Measurements from ENCODE around the gene RAPGEF2. TPM values are rescaled to one million over a fixed set of nuclear protein-coding genes. Genes with fewer than 3 reads are reported as not detected.
"Not testable (repeated sequence)": the region's sequence is repeated elsewhere in the genome, so short reads cannot be mapped to it uniquely, and the experiment has no call there.

Gene RAPGEF2, protein sequence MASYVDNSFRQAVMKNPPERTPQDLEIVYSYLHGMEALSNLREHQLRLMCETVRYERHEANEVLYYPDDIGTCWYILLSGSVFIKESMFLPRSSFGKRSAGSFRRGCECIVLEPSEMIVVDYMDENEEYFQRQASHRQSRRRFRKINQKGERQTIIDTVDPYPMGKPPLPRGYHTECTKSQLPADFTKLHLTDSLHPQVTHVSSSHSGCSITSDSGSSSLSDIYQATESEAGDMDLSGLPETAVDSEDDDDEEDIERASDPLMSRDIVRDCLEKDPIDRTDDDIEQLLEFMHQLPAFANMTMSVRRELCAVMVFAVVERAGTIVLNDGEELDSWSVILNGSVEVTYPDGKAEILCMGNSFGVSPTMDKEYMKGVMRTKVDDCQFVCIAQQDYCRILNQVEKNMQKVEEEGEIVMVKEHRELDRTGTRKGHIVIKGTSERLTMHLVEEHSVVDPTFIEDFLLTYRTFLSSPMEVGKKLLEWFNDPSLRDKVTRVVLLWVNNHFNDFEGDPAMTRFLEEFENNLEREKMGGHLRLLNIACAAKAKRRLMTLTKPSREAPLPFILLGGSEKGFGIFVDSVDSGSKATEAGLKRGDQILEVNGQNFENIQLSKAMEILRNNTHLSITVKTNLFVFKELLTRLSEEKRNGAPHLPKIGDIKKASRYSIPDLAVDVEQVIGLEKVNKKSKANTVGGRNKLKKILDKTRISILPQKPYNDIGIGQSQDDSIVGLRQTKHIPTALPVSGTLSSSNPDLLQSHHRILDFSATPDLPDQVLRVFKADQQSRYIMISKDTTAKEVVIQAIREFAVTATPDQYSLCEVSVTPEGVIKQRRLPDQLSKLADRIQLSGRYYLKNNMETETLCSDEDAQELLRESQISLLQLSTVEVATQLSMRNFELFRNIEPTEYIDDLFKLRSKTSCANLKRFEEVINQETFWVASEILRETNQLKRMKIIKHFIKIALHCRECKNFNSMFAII (N-terminal part only)
- total RNA-seq (10 to 100 TPM; 35.7 to 38.6 (median 38.2) TPM), polyA plus RNA-seq (10.6 TPM)
- long read RNA-seq, donor 1, partial matches to known transcripts: 7 of 12 reads
- long read RNA-seq, donor 1, other reads (novel, unspliced or antisense): 5 of 12 reads
- long read RNA-seq, donor 2, partial matches to known transcripts: 0 of 1 reads
- long read RNA-seq, donor 2, other reads (novel, unspliced or antisense): 1 of 1 reads
- long read RNA-seq, donor 3, partial matches to known transcripts: 21 of 40 reads
- long read RNA-seq, donor 3, other reads (novel, unspliced or antisense): 19 of 40 reads
- long read RNA-seq, donor 4, partial matches to known transcripts: 3 of 7 reads
- long read RNA-seq, donor 4, other reads (novel, unspliced or antisense): 4 of 7 reads

DNA sequence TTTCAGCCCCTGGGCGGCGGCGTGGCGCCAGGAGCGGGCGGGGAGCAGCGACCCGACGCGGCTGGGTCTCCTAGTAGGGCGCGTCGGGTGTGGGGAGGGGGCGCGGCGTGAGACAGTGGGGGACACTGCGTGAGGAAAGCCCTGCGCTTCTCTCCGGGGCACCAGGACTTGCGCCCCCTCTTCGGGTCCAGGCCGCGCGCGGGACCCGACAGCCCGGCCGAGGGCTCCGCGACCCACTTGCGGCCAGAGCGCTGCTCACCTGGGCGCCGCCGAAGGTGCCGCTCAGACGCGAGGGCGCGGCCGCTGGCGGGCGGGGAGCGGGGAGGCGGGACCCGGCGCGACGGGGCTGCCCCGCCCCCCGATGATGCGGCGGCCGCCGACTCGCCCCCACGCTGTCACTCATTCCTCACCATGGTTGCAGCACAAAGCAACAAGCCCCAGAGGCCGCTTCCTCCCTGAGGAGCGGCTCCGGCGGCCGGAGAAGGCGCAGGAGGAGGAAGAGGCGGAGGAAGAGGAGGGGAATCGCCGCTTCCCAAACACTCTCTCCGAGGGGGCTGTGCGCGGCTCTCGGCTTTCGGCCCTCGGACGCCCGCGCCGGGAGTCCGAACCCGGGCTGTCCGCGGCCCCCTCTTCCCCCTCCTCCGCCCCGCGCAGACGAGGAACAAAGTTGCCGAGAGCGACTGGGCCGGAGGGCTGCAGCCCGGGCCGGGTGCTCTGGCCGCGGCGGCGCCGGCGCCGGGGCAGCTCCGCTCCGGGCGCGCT is at the start of gene RAPGEF2:
RAPGEF2 (plus strand) TSS at position 458 of the 762 bp plus-strand sequence. CDS start 1,084 bp downstream, outside the sequence.
- Histone ChIP-seq H3K9me3 (ENCODE audit: control insufficient read depth, low read length) (no peaks in the 10 kb centered on the region), H3K4me1 (ENCODE audit: control insufficient read depth, insufficient read depth, low read length) (peaks cover 2% of the 10 kb centered on the region), H3K27ac (ENCODE audit: low read length) (peak within 1 kb of the TSS; percentile 81), H3K27me3 (ENCODE audit: control insufficient read depth, insufficient read depth) (no peaks in the 10 kb centered on the region), H3K4me3 (ENCODE audit: low read length) (peak within 1 kb of the TSS; percentile 88)
- under 1% methylated on average over 98 of the region's 100 CpGs for WGBS
- DNase-seq (peak; percentile 94 to 97 (median 96)), ATAC-seq (peak; percentile 96 to 97)
- intact Hi-C loops (cut with DNase I): loop anchor here in 3 of 4 donors (5.0 to 10.0 kb wide), 3 partner anchors 52 to 74 kb away; no protein-coding TSS in a partner anchor

DNA sequence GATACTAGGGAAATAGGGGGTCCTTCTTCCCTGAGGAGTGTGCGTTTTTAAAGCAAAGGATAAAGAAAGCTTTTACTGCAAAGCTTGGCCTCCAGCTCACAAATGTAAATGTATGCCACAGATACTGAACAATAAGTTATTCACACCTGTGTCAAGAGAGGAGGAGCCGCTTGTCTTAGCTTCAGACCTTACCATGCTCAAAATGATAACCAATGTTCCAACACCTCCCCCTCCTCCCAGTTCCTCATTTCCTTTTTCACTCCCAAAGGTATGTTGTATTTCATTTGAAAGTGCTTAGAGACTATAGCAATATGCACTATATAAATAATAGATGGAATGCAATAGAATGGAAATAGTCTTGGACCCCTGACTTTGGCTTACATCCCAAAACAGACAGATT is 47.0 kb upstream of the RAPGEF2 start:
- 94% methylated on average over 2 of the region's 2 CpGs for WGBS
- ATAC-seq: no peak

GRCh38 chr4:159060161-159060560 is 42.7 kb upstream of the RAPGEF2 start:
- intact Hi-C loops (cut with DNase I): no loop called here
- 40% methylated on average over 3 of the region's 3 CpGs for WGBS
- no peaks in the 10 kb centered on the region for H3K4me1 ChIP-seq (ENCODE audit: control insufficient read depth, insufficient read depth, low read length)
- H3K27me3 ChIP-seq (ENCODE audit: control insufficient read depth, insufficient read depth): no peaks in the 10 kb centered on the region
- H3K27ac ChIP-seq (ENCODE audit: low read length): no peak overlapping the region
- H3K4me3 ChIP-seq (ENCODE audit: low read length): no peak overlapping the region
- peak; percentile 72 to 85 for ATAC-seq
- H3K9me3 ChIP-seq (ENCODE audit: control insufficient read depth, low read length): no peaks in the 10 kb centered on the region
- DNase-seq: peak in 2 of 3 donors; percentile 59 to 63

More for the DNA sequence above, 47.0 kb upstream of the RAPGEF2 start:
- DNase-seq: no peak
- H3K27me3 ChIP-seq (ENCODE audit: control insufficient read depth, insufficient read depth): no peaks in the 10 kb centered on the region
- no peaks in the 10 kb centered on the region for H3K9me3 ChIP-seq (ENCODE audit: control insufficient read depth, low read length)
- intact Hi-C loops (cut with DNase I): no loop called here
- H3K4me3 ChIP-seq (ENCODE audit: low read length): no peak overlapping the region
- H3K27ac ChIP-seq (ENCODE audit: low read length): no peak overlapping the region
- no peaks in the 10 kb centered on the region for H3K4me1 ChIP-seq (ENCODE audit: control insufficient read depth, insufficient read depth, low read length)

DNA sequence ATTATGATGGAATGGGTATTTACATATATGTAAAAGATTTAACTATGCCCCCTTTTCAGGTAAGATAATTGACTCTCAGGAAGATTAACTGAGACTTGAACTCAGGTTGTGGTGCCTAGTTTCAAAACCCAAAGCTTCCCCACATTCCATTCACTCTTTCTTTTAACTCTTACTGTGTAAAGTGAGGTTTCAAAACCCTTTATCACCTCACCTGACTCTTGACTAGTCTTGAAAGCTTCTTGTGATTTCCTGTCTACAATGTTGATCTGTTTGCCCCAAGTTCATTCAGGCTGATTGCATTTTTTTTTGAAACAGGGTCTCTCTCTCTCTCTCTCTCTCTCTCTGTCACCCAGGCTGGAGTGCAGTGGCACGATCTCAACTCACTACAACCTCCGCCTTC is 40.5 kb upstream of the RAPGEF2 start:
- no peaks in the 10 kb centered on the region for H3K4me1 ChIP-seq (ENCODE audit: control insufficient read depth, insufficient read depth, low read length)
- ATAC-seq (no peak), DNase-seq (no peak)
- 73% methylated on average over 2 of the region's 2 CpGs for WGBS
- no peak overlapping the region for H3K27ac ChIP-seq (ENCODE audit: low read length)
- intact Hi-C loops (cut with DNase I): no loop called here
- H3K9me3 ChIP-seq (ENCODE audit: control insufficient read depth, low read length): no peaks in the 10 kb centered on the region
- no peaks in the 10 kb centered on the region for H3K27me3 ChIP-seq (ENCODE audit: control insufficient read depth, insufficient read depth)
- H3K4me3 ChIP-seq (ENCODE audit: low read length): no peak overlapping the region

DNA sequence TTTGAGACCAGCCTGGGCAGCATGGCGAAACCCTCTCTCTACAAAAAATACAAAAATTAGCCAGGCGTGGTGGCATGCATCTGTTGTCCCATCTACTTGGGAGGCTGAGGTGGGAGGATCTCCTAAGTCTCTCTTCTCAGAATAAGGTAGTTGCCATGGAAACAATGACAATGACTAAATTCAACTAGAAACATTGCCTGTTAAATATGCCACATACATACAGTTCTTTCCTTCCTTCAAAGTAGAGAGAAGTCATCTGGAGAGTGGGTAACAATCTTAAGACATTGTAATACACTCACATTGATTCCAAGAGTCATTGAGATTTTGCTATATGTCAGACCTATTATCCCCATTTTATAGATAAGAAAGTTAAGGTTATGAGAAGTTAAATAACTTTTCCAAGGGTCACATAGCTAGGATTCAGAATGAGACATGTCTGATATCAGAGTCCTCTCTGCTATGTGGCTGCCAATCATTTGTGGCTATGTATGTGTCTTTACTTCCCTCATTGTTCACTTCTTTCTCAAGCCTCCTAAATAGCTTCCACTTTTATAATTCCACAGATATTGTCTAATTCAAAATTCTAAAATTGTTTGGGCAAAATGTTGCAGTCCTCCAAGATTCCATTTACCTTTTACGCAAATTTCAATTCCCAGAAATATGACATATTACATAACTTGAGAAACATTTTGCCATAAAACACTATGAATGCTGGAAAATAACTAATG is 37.2 kb upstream of the RAPGEF2 start:
- H3K4me1 ChIP-seq (ENCODE audit: control insufficient read depth, insufficient read depth, low read length): no peaks in the 10 kb centered on the region
- ATAC-seq: no peak
- intact Hi-C loops (cut with DNase I): no loop called here
- no peak for DNase-seq
- no peaks in the 10 kb centered on the region for H3K9me3 ChIP-seq (ENCODE audit: control insufficient read depth, low read length)
- no peaks in the 10 kb centered on the region for H3K27me3 ChIP-seq (ENCODE audit: control insufficient read depth, insufficient read depth)
- no peak overlapping the region for H3K27ac ChIP-seq (ENCODE audit: low read length)
- no peak overlapping the region for H3K4me3 ChIP-seq (ENCODE audit: low read length)
- 97% methylated on average over 3 of the region's 3 CpGs for WGBS

DNA sequence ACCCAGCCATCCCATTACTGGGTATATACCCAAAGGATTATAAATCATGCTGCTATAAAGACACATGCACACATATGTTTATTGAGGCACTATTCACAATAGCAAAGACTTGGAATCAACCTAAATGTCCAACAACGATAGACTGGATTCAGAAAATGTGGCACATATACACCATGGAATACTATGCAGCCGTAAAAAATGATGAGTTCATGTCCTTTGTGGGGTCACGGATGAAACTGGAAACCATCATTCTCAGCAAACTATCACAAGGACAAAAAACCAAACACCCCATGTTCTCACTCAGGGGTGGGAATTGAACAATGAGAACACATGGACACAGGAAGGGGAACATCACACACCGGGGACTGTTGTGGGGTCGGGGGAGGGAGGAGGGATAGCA is 34.7 kb upstream of the RAPGEF2 start:
- DNase-seq; ATAC-seq; H3K9me3 ChIP-seq (ENCODE audit: control insufficient read depth, low read length); H3K27ac ChIP-seq (ENCODE audit: low read length); H3K4me1 ChIP-seq (ENCODE audit: control insufficient read depth, insufficient read depth, low read length); H3K4me3 ChIP-seq (ENCODE audit: low read length); H3K27me3 ChIP-seq (ENCODE audit: control insufficient read depth, insufficient read depth); intact Hi-C loops (cut with DNase I): not testable (repeated sequence)
- WGBS: 95% methylated on average over 5 of the region's 5 CpGs

DNA sequence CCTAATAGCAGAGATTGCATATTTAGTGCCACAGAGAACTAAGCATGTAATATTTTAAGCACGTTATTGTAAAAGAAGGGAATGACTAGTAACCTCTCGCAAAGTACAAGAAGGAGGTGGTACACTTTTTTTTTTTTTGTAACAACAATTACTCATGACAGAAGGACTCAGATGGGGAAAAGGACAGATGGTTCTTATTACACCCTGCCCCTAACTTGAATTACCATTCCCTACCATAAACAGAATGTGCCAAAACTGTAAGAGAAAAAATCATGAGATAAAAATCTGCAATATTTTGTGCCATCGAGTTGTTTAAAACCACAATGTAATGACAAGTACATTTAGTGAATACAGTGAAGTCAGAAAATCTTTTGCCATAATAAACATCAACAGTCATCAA is 33.0 kb upstream of the RAPGEF2 start:
- ATAC-seq: no peak
- H3K4me3 ChIP-seq (ENCODE audit: low read length): no peak overlapping the region
- no peak overlapping the region for H3K27ac ChIP-seq (ENCODE audit: low read length)
- no peaks in the 10 kb centered on the region for H3K4me1 ChIP-seq (ENCODE audit: control insufficient read depth, insufficient read depth, low read length)
- intact Hi-C loops (cut with DNase I): no loop called here
- no peak for DNase-seq
- no peaks in the 10 kb centered on the region for H3K27me3 ChIP-seq (ENCODE audit: control insufficient read depth, insufficient read depth)
- H3K9me3 ChIP-seq (ENCODE audit: control insufficient read depth, low read length): no peaks in the 10 kb centered on the region
- WGBS: 86% methylated on average over 3 of the region's 3 CpGs

GRCh38 chr4:159070742-159071141 is 32.1 kb upstream of the RAPGEF2 start:
- Histone ChIP-seq H3K9me3 (ENCODE audit: control insufficient read depth, low read length) (no peaks in the 10 kb centered on the region), H3K27ac (ENCODE audit: low read length) (no peak overlapping the region), H3K4me1 (ENCODE audit: control insufficient read depth, insufficient read depth, low read length) (no peaks in the 10 kb centered on the region), H3K27me3 (ENCODE audit: control insufficient read depth, insufficient read depth) (no peaks in the 10 kb centered on the region), H3K4me3 (ENCODE audit: low read length) (no peak overlapping the region)
- no peak for ATAC-seq
- intact Hi-C loops (cut with DNase I): no loop called here
- DNase-seq: no peak
- 66% methylated on average over 4 of the region's 4 CpGs for WGBS

DNA sequence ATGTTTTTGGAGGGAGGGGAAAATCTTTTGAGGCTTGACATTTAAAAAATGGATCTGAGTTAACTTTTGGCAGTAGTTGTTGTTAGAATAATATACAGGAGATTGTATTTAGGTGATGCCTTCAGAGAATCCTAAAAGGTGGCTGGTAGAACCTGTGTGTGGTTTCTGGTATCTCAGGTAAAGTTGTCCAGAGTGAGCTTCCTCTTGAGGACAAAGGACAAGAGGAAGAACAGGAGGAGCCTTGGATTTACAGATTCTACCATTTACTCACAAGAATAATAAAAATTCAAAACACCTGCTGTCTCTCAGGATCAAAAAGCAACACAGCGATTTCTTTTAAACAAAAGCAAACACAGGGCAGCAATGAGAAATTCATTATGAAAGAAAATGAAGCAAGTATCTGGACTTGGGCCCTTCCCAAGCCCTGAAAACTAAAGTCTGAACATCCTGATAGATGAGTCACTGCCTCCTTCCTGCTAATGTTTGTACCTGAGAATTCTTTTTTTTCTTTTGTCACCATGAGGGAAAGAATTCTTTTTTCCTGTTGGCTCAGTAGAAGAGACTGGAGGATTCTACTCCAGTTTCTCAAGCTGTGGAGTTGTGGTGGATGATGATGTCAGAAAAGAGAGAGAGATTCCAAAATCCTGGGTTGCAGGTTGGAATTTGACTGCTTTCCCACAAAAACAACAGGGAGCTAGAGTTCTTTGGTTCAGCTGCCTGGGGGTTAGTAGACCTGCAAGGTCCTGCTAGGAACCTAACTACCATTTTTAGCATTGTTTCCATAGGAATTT is 31.5 kb upstream of the RAPGEF2 start:
- DNase-seq (no peak), ATAC-seq (no peak)
- WGBS: 79% methylated on average over 1 of the region's 1 CpG
- Histone ChIP-seq H3K27me3 (ENCODE audit: control insufficient read depth, insufficient read depth) (no peaks in the 10 kb centered on the region), H3K4me3 (ENCODE audit: low read length) (no peak overlapping the region), H3K27ac (ENCODE audit: low read length) (no peak overlapping the region), H3K4me1 (ENCODE audit: control insufficient read depth, insufficient read depth, low read length) (no peaks in the 10 kb centered on the region), H3K9me3 (ENCODE audit: control insufficient read depth, low read length) (no peaks in the 10 kb centered on the region)
- intact Hi-C loops (cut with DNase I): no loop called here
